GM18508 (cell line): ENCODE data around the gene ARHGAP20.

Experiments
- ATAC-seq: cut with Tn5 transposase; IDR thresholded peaks from one replicate; pipeline ENCODE4 v1.9.1; 2021; ENCODE audit warnings: moderate number of reproducible peaks; ENCODE audit not compliant: insufficient read depth, unreplicated experiment

ARHGAP20 gene, protein sequence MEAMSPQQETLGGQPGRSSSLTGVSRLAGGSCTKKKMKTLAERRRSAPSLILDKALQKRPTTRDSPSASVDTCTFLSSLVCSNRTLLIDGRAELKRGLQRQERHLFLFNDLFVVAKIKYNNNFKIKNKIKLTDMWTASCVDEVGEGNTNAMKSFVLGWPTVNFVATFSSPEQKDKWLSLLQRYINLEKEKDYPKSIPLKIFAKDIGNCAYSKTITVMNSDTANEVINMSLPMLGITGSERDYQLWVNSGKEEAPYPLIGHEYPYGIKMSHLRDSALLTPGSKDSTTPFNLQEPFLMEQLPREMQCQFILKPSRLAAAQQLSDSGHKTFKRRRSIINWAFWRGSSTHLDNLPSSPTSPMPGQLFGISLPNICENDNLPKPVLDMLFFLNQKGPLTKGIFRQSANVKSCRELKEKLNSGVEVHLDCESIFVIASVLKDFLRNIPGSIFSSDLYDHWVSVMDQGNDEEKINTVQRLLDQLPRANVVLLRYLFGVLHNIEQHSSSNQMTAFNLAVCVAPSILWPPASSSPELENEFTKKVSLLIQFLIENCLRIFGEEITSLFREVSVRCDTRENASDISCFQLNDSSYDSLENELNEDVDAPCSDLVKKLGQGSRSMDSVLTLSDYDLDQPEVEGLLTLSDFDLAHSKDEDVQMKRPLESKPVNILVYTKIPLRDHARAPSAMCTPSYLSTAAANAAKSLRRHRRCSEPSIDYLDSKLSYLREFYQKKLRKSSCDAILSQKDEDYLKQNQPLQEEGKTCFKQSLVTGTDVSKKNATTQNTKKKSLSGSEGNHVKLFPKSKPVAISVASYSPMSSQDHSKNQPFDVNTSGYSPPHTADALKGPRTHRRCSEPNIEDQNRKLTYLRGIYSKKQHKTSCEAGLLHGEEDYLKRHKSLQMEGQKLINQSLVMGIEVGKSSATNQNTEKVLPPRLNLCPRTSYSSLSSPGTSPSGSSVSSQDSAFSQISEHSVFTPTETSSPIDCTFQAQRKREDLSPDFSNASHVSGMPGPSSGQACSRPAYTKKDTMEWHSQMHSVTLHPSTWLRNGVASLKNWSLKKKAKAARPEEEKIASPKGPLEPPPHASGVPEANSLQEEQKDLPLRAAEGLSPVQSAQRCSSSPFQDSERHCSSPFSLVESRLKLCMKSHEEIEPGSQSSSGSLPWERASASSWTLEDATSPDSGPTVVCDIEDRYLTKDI

DNA sequence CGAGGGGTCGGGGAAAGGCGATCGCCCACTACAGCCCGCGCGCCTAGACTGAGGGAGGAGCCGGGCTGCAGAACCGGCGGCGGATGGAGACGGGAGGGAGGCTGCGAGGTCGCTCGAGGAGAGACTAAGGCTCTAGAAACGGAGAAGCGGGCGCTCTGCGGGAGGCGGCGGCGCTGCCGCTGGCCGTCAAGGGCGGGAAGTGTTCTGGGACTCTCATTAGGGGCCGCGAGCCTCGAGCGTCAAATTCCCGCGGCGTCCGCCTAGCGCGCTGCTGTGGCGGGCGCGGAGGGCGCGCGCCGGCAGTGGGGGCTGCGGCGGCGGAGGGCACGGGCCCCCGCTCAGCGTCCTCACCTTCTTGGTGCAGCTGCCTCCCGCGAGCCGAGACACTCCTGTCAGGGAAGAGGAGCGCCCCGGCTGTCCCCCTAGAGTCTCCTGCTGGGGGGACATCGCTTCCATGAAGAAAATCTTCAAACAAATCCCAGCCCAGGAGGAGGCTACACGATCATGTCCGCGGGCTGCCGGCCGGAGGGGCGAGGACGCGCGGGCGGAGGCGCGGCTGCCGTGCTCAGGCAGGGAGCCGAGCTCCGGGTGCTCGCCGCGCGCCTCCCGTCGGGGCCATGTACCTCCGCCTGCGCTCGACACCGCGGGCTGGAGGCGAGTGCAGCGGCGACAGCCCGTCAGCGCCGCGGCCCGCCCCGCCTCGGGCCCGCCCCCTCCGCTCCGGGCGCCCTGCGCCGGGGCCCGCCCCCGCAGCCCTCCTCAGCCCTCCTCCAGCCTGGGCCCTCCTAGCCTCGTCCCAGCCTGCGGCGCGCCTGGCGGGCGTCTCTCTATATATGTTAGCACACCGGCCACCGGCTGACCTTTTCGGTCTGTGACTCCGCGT is at the start of gene ARHGAP20:
TSS of gene ARHGAP20 (minus strand) at position 662 of the 883 bp plus-strand sequence. CDS start at position 456, 206 bp downstream.
- ATAC-seq: no peak

DNA sequence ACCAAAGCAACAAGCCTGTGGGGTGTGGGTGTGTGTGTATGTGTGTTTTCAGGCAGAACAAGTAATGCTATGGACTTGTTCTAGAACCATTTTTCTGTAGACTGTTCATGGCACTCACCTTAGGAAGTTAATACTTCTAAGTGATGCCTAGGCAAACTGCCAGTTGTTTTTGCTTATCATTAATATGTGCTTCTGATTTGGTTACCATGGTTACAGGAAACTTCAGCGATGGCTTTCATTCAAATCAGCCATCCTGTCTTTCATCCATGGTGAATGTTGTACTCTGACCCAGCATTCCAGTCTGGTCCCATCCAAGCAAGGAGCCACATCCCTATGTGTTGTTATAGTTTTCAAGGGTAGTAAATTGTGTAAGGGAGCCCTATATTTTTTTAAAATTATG is 49.8 kb upstream of the ARHGAP20 start:
- no peak for ATAC-seq

DNA sequence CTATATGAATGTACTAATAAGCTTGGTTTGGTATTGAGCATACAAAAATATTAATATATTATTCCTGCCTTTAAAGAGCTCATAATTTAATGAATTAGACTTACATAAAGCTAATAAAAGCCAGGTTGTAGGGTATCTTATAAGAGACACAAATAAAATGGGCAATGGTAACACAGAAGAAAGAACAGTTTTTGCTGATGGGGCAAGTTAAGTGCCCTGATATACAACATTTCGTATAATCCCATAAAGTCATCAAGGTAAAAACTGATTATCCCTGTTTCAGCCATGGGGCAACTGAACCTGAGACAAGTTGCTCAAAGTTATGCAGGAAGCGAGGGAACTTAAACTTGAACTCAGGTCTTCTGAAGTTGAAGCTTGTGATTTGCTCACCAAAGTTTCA is 48.9 kb upstream of the ARHGAP20 start:
- ATAC-seq: no peak

DNA sequence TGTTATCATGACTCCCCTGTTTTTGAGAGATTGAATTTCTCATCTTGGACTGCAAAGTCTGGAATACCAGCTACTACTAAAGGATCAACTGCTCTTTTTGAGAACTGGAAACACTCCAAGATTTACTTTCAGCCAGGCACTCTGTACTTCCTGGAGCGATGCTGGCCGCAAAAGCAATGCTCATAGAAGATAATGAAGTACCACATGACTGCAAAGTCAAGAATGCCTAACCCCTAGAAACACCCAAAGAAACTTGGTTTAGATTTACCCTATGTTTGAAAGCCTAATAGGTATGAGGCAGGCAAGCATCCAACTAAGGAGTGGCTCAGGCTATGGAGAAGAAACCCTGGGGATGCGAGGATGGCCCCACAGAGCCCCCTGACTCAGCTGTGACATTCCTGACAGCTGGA is 47.7 kb upstream of the ARHGAP20 start:
- no peak for ATAC-seq

DNA sequence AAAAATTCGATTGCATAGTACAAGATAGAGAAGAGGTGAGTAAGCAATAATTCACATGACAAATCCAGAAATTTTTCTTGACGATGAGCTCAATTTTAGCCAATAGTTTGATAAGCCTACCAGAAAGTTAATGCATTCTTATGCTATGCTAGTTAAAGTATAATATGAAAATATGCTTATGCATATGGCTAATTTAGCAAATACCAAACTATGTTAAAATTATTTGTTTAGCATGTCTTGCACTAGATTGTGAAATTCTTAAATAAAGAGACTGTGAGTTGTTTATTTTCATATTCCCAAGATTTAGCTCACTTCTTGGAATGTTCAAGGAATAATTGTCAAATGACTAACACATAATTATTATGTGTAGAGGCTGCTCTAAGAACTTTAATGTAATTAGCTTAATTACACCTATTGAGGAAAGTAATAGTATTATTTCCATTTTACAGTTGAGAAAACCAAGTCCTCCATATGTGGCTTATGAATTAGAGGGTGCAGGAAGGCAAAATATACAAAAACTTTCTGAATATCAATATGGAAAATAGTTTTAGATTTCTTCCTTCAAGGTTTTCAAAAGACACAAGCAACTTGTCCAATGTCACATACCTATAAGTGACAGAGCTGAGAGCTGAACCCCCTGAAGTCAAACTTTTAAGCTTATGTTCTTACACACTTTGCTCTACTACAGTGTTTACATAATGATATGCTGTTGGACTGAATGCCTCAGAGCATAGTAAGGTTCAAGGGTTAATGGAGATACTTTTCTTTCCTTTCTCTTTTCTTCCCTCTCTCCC is 45.9 kb upstream of the ARHGAP20 start:
- ATAC-seq: no peak

DNA sequence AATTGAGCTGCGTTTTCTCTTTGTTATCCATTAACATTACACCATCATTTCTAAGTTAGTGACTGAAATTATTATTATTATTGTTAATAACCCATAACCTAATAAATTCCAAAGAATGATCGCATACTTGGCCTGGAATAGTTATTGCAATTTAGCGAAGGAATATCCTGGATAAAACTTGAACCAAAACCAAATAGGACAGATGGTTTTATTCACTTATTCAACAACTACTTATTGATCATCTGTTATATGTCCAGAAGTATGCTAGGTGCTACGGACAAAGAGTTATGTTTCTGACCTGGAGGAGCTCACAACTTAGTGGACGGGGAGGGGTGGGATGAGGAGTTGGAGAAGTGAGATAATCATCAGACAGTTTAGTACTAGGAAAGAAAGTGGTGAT is 44.8 kb upstream of the ARHGAP20 start:
- no peak for ATAC-seq

DNA sequence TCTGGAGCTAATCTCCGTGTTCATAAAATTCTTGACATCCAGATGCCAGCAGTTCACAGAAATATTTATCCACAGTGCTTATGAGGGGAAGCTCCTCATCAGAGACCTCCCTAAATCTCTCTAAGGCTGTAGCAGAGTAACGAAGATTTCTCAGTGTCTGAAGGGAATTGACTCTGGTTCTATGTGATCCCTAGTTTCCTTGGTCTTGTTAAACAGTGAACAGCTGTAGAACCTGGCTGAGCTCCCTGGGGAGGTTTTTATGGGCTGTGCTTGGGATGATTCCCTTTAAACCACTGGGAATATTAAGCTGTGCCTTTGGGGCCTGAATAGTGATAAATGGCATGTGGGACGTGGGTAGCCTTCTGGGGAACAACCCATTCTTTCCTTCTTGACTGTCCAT is 43.7 kb upstream of the ARHGAP20 start:
- no peak for ATAC-seq

DNA sequence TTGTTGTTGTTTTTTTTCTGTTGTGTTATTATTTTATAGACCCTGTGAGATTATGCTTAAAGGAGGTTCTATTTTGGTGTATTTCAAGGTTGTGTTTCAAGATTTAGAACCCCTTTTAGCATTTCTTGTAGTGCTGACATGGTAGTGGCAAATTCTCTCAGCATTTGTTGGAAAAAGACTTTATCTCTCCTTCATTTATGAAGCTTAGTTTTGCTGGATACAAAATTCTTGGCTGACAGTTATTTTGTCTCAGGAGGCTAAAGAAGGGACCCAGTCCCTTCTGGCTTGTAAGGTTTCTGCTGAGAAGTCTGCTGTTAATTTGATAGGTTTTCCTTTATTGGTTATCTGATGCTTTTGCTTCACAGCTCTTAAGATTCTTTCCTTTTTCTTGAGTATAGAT is 40.7 kb upstream of the ARHGAP20 start:
- ATAC-seq: no peak

DNA sequence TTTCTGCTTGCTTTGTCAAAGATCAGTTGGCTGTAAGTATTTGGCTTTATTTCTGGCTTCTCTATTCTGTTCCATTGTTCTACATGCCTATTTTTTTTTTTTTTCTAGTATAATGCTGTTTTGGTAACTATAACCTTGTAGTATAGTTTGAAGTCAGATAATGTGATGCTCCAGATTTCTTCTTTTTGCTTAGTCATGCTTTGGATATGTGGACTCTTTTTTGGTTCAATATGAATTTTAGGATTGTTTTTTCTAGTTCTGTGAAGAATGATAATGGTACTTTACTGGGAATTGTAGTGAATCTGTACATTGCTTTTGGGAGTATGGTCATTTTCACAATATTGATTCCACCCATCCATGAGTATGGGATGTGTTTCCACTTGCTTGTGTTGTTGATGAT is 37.9 kb upstream of the ARHGAP20 start:
- no peak for ATAC-seq

DNA sequence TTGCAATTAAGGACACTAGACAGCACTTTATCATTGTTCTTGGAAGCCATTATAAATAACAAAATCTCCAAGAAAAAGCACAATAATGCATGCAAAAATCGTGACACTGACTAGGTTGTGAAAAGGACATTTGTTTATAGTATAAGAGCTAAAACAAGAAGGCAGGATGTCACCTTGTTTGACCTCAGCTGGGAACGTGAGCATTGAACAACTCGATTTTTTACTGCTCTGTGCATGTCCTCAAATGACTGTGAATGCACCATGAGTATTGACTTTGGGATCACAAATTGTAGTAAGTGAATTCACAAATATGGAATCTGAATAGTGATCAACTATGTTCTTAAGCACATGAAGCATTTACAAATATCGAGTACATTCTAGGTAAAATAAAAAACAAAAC is 35.3 kb upstream of the ARHGAP20 start:
- ATAC-seq: no peak

DNA sequence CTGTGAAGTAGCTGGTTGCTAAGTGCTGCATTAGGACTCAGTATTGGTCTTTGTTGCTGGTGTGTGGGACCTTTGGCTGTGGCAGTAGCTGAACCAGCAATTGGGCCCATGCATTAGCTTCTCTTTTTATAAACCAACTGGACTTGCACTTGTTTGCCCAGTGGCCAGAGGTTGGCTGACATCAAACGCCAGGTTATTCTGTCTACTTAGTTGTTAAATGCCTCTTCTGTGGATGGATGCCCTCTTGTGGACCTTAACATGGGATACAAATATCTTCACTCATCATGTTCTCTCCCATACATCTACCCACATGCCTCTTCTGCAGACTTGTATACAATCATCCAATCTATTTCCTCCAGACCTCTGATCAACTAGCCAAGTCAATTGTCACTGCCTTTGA is 26.4 kb upstream of the ARHGAP20 start:
- no peak for ATAC-seq

DNA sequence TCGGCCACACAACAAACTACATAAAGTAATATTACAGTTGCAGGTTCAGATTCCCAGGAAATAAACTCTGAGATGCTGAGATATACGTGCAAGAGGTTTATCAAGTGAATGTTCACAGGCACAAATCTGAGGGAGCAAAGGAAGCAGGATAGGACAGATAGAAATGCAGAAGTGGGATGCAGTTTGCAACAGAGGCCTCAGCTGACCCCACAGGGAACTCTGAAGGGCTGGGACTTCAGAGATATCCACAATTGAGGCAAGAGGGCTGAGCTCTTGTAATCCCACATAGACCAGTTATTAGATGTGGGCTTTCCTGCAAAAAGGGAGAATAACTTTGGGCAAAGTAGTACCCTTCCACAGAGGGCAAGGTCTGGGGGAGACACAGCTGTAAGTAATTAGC is 25.4 kb upstream of the ARHGAP20 start:
- no peak for ATAC-seq

DNA sequence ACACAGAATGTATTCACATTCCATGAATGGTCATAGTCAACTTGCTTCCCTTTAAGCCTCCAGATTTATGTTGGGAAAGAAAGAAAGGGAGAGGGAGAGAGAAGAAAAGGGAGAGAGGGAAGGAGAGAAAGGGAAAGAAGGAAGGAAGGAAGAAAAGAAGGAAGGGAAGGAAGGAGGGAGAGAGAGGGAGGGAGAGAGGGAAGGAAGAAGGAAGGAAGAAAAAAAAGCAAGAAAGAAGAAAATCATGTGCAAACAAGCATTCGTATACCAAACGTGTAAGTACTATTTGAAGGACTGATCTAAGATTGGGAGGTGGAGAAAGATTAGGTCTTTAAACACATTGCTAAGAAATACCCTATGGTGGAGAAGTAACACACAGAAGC is 23.9 kb upstream of the ARHGAP20 start:
- ATAC-seq: no peak

DNA sequence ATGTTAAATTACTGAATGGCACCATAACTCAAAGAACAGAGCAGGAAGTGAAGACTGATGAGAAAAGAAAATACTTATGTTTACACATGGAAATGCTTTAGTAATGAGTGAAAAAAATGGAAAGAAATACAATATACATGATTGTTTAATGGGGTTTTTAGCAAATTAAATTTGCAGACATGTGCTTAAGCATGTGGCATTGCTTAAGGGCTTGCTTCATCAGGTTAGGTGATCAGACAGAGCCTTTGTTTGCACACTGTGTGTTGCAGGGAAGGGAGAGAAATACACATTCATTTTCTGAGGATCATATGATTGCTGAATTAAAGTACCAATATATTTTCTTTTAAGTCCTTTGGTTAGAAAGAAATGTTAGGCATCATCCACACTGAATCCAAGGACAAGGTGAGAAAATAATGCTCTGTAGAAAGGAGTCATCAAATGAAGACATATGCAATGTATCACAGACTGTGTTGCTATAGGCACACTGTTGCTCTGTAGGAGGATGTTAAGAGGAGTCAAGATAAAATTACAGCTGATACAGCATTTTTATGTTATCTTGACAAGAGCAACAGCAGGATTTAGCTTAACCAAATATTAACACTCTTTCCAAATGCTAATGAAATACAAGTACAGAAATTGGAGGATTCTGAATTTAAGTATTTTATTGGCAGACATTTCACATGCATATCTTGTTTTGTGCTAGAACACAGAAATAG is 23.4 kb upstream of the ARHGAP20 start:
- no peak for ATAC-seq

DNA sequence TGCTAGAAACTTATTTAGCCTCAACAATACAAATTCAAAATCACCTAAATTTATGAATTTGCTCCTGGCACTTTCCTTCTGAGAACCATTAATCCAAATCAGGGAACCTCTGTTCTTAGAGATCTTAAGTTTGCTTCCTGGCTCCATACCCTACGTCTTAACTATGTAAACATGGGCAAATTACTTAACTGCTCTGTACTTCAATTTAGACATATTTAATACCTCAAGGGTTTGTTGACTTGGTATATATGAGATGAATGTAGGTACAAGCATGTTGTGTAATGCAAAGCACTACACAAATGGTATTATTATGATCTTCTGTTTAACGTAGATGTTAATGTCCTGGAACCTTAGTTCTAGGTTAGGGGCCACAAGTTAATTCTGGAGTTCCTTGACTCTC is 22.6 kb upstream of the ARHGAP20 start:
- ATAC-seq: no peak

DNA sequence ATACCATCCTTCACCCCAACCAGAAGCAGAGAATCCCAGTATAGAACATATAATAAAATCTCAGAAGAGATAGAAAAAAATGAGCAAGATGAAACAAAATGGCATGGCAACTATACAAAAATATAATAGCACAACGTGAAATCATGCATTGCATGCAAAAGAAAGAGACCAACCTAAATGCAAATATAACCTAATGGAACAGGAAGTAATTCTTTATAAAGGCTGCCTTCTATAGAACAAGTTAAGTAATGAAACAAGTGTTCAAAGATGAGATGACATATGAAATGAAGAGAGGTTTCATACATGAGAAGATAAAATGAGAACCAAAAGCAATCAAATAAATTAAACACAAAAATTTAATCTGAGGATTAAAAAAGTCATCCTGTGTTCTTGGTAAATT is 18.5 kb upstream of the ARHGAP20 start:
- no peak for ATAC-seq

DNA sequence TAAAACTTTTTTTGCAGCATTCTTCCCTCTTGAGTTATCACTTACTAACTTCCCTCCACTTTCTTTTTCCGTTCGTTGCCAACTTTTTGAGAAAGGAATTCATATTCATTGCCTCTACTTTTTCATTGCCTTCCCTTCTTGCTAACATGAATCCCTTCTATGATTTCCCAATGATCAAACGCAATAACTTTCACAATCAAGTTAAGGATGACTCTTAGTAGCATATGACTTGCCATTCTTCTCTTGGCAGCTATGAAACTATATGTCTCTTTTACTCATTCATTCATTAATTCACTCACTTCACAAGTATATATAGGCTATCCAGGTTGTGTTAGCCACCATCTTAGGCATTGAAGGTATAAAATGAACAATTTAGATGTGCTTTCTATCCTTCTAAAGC is 16.6 kb upstream of the ARHGAP20 start:
- no peak for ATAC-seq

DNA sequence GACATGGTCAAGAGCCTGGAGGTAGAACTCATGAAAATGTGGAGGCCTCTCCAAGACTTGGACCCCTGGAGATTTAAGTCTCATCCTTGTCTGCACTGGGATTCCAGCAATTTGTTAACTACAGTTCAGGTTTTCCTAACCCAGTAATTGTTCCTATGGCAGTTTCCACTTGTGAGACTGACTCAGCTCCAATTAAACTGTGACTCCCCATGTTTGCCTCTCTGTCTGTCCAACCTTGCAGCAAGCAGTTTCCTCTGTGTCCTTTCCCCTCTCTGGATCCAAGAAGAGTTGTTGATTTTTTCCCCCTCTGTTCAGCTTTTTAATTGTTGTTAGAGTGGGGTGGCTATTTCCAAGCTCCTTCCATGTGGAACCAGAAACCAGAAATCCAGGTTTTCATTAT is 16.2 kb upstream of the ARHGAP20 start:
- ATAC-seq: no peak

DNA sequence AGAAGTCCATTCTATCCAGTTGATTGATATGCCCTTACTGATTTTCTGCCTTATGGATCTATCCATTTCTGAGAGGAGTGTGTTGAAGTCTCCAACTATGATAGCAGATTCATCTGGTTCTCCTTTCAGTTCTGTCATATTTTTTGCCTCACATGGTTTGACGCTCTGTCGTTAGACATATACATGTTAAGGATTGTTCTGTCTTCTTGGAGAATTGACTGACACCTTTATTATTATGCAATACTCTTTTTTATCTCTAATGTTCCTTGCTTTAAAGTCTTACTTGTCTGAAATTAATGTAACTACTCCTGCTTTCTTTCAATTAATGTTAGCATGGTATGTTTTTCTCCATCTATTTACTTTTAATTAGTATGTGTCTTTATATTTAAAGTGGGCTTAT is 12.1 kb upstream of the ARHGAP20 start:
- ATAC-seq: no peak
